NAMALWA (cell line): ENCODE results near the gene ALMS1.
"Not testable (repeated sequence)": the region's sequence is repeated elsewhere in the genome, so short reads cannot be mapped to it uniquely, and the experiment has no call there.

Source experiments
- DNase-seq: peaks from one replicate; pipeline ENCODE4 v3.0.0-alpha.2; 2015; ENCODE audit warnings: low spot score

The ALMS1 gene, protein sequence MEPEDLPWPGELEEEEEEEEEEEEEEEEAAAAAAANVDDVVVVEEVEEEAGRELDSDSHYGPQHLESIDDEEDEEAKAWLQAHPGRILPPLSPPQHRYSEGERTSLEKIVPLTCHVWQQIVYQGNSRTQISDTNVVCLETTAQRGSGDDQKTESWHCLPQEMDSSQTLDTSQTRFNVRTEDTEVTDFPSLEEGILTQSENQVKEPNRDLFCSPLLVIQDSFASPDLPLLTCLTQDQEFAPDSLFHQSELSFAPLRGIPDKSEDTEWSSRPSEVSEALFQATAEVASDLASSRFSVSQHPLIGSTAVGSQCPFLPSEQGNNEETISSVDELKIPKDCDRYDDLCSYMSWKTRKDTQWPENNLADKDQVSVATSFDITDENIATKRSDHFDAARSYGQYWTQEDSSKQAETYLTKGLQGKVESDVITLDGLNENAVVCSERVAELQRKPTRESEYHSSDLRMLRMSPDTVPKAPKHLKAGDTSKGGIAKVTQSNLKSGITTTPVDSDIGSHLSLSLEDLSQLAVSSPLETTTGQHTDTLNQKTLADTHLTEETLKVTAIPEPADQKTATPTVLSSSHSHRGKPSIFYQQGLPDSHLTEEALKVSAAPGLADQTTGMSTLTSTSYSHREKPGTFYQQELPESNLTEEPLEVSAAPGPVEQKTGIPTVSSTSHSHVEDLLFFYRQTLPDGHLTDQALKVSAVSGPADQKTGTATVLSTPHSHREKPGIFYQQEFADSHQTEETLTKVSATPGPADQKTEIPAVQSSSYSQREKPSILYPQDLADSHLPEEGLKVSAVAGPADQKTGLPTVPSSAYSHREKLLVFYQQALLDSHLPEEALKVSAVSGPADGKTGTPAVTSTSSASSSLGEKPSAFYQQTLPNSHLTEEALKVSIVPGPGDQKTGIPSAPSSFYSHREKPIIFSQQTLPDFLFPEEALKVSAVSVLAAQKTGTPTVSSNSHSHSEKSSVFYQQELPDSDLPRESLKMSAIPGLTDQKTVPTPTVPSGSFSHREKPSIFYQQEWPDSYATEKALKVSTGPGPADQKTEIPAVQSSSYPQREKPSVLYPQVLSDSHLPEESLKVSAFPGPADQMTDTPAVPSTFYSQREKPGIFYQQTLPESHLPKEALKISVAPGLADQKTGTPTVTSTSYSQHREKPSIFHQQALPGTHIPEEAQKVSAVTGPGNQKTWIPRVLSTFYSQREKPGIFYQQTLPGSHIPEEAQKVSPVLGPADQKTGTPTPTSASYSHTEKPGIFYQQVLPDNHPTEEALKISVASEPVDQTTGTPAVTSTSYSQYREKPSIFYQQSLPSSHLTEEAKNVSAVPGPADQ (N-terminal part only)

GRCh38 chr2:73385504-73386341 lies at the start of gene ALMS1:
TSS of gene ALMS1 (plus strand) at chr2:73385836. CDS start at chr2:73385869, 33 bp downstream.
- peak; percentile 95 for DNase-seq

DNA sequence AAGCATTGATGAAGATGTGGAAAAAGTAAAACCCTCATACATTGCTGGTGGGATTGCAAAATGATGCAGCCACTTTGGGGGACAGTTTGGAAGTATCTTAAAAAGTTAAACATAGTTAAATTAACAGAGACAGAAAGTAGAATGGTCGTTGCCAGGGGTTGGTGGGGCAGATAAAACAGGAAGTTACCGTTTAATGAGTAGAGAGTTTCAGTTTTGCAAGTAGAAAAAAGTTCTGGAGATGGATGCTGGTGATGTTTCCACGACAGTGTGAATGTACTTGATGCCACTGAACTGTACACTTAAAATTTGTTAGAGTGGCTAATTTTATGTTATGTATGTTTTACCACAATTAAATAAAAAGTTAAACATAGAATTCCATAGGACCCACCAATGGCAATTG lies 47.8 kb upstream of the ALMS1 start:
- DNase-seq = peak; percentile 36

DNA sequence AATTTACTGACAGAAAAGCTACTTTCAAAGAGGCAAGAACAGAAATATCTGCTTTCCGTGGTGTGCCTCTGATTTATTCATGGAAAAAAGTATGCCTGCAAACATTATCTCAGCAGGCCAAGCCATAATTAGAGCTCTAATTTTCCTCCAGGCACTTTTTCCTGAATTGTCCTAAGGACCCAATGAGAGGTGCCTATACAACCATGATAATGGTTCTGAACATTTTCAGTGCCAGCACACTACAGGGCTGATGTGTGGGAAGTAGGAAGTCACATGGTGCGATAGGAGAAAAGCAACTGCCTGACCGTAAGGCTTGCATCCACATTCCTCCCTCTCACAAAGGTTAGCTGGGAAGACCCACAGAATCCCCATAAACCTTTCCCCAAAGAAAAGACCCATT lies 46.4 kb upstream of the ALMS1 start:
- no peak for DNase-seq

DNA sequence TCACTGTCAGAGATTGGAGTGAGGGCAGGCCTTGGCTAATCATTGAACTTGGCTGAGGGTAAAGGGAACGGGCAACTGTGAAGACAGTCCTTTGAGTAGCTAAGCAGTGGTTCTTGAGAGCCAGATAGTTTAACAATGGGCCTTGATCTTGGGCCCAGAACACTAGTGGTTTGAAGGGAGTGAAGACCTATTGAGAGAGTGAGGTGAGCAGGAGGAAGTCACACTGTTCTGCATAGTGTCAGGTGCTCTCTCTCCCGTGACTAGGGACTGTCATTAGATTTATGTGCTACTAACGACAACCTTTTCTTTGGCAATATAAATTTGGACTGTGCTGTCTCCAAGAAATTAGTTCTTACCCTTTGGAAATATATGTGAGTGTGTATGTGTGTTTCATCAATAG lies 44.6 kb upstream of the ALMS1 start:
- no peak for DNase-seq

GRCh38 chr2:73343992-73344391 lies 41.6 kb upstream of the ALMS1 start:
- DNase-seq = no peak

DNA sequence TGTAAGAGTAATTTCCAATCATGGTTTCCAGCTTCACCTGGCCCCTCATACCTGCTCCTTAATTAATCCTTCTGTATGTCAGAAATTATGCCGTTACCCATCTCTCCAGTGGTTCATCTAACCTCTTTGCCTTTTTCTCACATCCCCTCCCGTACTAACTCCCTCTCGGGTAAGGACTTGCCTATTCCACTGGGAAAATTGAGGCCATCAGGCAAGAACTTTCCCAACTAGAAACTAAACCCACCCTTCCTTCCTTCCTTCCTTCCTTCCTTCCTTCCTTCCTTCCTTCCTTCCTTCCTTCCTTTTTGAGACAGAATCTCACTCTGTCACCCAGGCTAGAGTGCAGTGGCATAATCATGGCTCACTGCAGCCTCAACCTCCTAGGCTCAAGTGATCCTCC lies 40.9 kb upstream of the ALMS1 start:
- not testable (repeated sequence) for DNase-seq

- DNase-seq = no peak
Observed at GRCh38 chr2:73350035-73350691, 35.5 kb upstream of the ALMS1 start.

DNA sequence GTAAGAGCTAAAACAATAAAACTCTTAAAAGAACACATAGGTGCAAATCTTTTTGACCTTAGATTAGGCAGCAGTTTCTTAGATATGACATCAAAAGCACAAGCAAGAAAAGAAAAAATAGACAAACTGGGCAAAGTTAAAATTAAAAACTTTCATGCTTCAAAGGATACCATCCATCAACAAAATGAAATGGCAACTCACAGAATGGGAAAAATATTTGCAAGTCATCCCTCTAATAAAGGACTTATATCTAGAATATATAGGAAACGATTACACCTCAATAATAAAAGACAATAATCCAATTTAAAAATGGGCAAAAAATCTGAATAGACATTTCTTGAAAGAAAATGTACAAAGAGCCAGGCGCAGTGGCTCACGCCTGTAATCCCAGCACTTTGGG lies 29.5 kb upstream of the ALMS1 start:
- DNase-seq = no peak

DNA sequence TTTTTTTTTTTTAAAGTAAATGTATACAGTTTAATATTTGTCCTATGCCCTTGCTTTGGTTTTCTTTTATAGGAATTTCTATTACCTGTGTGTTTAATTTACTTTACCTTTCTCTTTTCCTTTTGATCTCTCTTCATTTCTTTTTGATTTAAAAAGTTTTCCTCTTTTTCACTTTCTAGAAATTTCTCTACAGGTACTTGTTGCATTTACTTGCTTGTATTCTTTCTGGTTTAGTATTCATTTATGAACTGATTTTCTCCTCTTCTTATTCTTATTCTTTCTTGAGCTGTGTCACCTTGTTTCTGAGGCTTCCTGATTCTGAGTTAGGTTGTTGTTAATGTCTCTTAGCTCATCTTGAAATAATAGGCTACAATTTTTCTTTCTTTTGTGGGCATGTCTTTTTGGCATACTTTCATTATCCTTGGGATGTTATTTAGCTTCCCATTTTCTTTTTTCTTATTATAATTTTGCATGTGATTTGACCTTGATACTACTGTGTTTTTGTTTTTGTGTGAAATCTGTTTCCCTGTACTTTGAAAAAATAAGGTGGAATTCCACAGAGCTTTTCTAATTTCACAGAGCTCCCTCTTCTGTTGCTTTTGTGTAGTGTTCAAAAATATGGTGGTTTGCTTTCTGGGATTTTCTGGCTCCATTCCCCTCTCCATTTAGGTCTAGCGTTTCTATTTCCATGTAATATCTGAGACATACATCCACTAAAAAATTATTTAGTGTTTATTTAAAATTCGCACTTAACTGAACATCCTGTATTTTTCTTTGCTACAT lies 25.5 kb upstream of the ALMS1 start:
- peak; percentile 29 for DNase-seq

DNA sequence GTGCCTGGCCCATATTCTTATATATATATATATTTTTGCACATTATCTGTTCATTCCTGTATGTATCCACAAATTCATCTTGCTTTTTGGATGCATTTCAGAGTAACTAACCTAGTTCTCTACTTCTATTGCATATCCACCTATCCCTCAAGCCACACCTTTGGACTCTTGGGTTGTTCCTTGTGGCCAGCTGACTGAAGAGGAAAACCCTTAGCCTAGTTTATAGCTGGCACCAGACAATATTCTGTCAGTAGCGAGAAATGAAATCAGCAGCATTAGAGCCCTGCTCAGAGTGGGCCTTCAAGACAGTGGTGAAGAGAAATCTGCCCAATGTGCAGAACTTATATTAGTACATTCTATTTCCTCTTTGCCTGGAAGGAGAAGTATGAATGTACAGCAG lies 19.6 kb upstream of the ALMS1 start:
- no peak for DNase-seq

- DNase-seq = no peak
Observed at GRCh38 chr2:73368781-73369180, 16.9 kb upstream of the ALMS1 start.

DNA sequence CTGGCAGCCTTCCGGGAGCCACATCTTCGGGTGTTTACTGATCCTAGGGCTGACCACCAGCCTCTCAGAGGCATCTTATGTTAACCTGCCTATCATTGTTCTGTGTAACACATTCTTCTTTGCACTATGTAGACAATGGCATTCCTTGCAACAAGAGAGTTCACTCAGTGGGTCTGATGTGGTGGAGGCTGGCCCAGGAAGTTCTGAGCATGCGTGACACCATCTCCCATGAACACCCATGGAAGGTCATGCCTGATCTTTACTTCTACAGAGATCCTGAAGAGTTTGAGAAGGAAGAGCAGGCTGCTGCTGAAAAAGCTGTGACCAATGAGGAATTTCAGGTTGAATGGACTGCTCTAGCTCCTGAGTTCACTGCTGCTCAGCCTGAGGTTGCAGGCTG lies 15.3 kb upstream of the ALMS1 start:
- DNase-seq = no peak

DNA sequence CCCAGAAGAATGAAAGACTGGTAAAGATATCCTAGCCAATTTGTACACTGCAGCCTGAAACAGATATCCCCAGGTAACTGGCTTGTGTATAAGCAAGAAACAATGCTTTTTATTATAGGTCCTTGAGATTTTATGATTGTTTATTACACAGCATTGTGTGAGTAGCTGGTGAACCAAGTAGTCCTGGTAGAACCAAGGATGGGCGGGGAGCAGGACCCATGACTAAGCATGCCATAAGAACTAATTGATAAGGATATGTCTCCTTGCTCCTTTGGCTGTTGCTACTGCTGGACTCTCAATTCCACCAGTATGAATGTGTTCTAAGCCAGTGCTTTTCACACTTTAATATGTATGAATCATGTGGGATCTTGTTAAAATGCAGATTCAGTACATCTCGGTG lies 12.3 kb upstream of the ALMS1 start:
- no peak for DNase-seq

GRCh38 chr2:73374269-73374668 lies 11.4 kb upstream of the ALMS1 start:
- no peak for DNase-seq

GRCh38 chr2:73376681-73377080 lies 9.0 kb upstream of the ALMS1 start:
- no peak for DNase-seq

DNA sequence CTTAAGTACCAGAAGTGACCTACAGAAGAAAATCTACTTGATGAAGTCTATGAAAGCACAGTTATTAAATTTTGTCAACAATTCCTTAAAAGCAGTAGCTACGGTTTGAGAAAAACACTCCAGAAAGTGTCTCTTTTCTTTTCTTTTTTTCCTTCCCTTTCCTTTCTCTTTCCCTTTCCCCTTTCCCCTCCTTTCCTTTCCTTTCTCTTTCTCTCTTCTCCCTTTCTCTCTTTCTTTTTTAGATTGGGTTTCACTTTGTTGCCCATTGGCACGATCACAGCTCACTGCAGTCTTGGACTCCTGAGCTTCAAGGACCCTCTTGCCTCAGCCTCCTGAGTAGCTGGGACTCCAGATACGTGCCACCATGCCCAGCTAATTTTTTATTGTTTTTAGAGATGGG lies 2.6 kb upstream of the ALMS1 start:
- DNase-seq = no peak

GRCh38 chr2:73385123-73385503 lies 523 bp upstream of the ALMS1 start:
- no peak for DNase-seq

DNA sequence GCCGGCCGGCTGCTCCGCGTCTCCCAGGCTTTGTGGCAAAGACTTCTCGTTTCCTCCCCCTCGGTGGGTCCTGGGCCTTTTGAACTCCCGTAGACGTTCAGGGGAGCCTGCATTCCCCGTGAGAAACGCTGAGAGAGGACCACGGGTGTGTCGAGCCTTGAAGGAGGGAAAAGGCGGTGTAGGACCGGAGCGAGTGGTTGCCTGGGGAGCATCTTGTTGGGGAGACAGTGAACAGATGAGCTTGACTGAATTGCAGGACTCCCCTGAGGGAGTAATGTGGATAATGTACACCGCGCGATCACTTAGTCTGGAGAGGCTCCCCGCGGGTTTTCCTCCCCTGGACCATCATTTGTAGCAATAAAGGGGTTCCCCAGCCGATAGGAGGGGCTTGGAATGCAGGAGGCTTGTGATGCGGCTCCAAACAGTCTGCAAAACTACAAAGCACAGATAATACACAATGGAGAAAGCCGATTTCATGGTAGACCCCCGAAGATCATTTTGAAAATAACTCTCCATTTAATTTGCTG lies 769 bp downstream of the ALMS1 start:
- no peak for DNase-seq

DNA sequence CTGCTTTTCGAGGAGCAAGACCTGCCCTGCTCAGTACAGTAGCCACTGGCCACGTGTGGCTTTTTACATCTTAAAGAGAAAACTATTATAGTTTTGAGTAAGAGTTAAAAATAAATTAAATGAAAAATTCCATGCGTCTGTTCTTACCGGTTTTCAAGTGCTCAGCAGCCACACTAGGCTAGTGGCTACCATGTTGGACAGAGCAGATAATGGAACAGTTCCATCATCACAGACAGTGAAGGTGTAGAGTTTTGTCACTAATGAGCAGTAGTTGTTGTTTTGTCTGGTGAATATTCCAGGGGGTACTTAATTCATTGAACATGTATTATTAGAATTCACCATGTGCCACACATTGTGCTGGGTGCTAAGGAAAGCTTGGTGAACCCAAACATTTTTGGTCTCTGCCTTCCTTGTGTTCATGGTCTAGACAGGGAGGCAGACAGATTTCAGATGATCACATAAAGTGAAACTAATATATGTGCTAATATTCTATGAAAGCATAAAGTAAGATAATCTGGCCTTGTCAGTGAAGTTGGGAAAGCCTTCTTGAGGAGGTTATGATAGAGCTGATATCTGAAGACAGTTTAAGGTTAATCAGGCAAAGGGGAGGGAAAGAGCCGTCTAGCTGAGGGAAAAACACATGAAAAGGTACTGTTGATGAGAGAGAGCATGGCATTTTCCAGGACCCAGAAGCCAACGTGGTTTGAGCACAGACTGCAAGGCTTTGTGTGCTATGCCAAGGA lies 1.4 kb downstream of the ALMS1 start:
- peak; percentile 21 for DNase-seq
